Astrocyte (in vitro differentiated cells and primary cell): ENCODE data around the gene VENTX. TPM values are rescaled to one million over a fixed set of nuclear protein-coding genes. Genes with fewer than 3 reads are reported as not detected.

Source experiments
- DNase-seq: peaks from one replicate; pipeline ENCODE4 v3.0.0-alpha.2; 2010; ENCODE audit warnings: low read depth
- FAIRE-seq: peaks from 2 replicates; lab custom pipeline; 2011; peaks lifted over from hg19 to GRCh38; lab: Jason Lieb, UNC
- H2AFZ ChIP-seq: 2 replicates; pipeline ENCODE4 v1.6.0; 2012; ENCODE audit warnings: low read depth, low read length, inconsistent platforms
- H3K27ac ChIP-seq: 2 replicates; pipeline ENCODE4 v1.5.1; 2011; ENCODE audit warnings: low read depth, low read length, inconsistent platforms
- H3K27me3 ChIP-seq: 2 replicates; pipeline ENCODE4 v1.6.0; 2011; ENCODE audit warnings: low read length, inconsistent platforms; ENCODE audit not compliant: insufficient read depth
- H3K36me3 ChIP-seq: 2 replicates; pipeline ENCODE4 v1.5.1; 2011; ENCODE audit warnings: low read length, inconsistent platforms; ENCODE audit not compliant: insufficient read depth
- H3K4me1 ChIP-seq: 2 replicates; pipeline ENCODE4 v1.5.1; 2011; ENCODE audit warnings: low read length, inconsistent platforms; ENCODE audit not compliant: insufficient read depth
- H3K4me2 ChIP-seq: 2 replicates; pipeline ENCODE4 v1.6.0; 2012; ENCODE audit warnings: low read length, inconsistent platforms
- H3K4me3 ChIP-seq: 2 replicates; pipeline ENCODE4 v1.5.1; 2011; ENCODE audit warnings: low read depth, mild to moderate bottlenecking, low read length, inconsistent platforms; ENCODE audit not compliant: insufficient read depth
- H3K79me2 ChIP-seq: 2 replicates; pipeline ENCODE4 v1.6.0; 2012; ENCODE audit warnings: mild to moderate bottlenecking, low read length, inconsistent platforms; ENCODE audit not compliant: insufficient read depth
- H3K9ac ChIP-seq: 2 replicates; pipeline ENCODE4 v1.6.0; 2012; ENCODE audit warnings: mild to moderate bottlenecking, low read length, inconsistent platforms
- H3K9me3 ChIP-seq: 2 replicates; pipeline ENCODE4 v1.5.1; 2012; ENCODE audit warnings: low read depth, mild to moderate bottlenecking, low read length, inconsistent platforms; ENCODE audit not compliant: insufficient read depth
- H4K20me1 ChIP-seq: 2 replicates; pipeline ENCODE4 v1.6.0; 2012; ENCODE audit warnings: low read length, inconsistent platforms; ENCODE audit not compliant: insufficient read depth
- H3K27ac Mint-ChIP-seq: one replicate; pipeline ENCODE4 v1.8.0; 2021; ENCODE audit warnings: mild to moderate bottlenecking, mixed read lengths; ENCODE audit not compliant: unreplicated experiment
- H3K27me3 Mint-ChIP-seq: one replicate; pipeline ENCODE4 v1.8.0; 2021; ENCODE audit warnings: low read depth, mixed read lengths; ENCODE audit not compliant: unreplicated experiment
- H3K36me3 Mint-ChIP-seq: one replicate; pipeline ENCODE4 v1.8.0; 2021; ENCODE audit warnings: low read depth, mixed read lengths; ENCODE audit not compliant: unreplicated experiment
- H3K4me1 Mint-ChIP-seq: one replicate; pipeline ENCODE4 v1.8.0; 2021; ENCODE audit warnings: low read depth, mixed read lengths; ENCODE audit not compliant: unreplicated experiment
- H3K4me3 Mint-ChIP-seq: one replicate; pipeline ENCODE4 v1.8.0; 2021; ENCODE audit warnings: mild to moderate bottlenecking, moderate library complexity, mixed read lengths; ENCODE audit not compliant: unreplicated experiment
- H3K9me3 Mint-ChIP-seq: one replicate; pipeline ENCODE4 v1.8.0; 2021; ENCODE audit warnings: mild to moderate bottlenecking, mixed read lengths; ENCODE audit not compliant: unreplicated experiment
- CTCF ChIP-seq: IDR thresholded peaks from 2 replicates; pipeline ENCODE4 v1.5.1; 2011; ENCODE audit warnings: low read depth, mild to moderate bottlenecking, inconsistent platforms, low read length, moderate library complexity; ENCODE audit not compliant: insufficient read depth
- EZH2 ChIP-seq: IDR thresholded peaks from 2 replicates; pipeline ENCODE4 v1.6.1; 2012; ENCODE audit warnings: mild to moderate bottlenecking, low read length, inconsistent platforms; ENCODE audit not compliant: insufficient read depth
- total RNA-seq: library from RNA; stranded (reverse); gene quantifications from 2 replicates; pipeline ENCODE4 v1.2.1, GENCODE V29; 2021

VENTX gene
- total RNA-seq, 1 donor from 2014 or later: 0.11 TPM

DNA sequence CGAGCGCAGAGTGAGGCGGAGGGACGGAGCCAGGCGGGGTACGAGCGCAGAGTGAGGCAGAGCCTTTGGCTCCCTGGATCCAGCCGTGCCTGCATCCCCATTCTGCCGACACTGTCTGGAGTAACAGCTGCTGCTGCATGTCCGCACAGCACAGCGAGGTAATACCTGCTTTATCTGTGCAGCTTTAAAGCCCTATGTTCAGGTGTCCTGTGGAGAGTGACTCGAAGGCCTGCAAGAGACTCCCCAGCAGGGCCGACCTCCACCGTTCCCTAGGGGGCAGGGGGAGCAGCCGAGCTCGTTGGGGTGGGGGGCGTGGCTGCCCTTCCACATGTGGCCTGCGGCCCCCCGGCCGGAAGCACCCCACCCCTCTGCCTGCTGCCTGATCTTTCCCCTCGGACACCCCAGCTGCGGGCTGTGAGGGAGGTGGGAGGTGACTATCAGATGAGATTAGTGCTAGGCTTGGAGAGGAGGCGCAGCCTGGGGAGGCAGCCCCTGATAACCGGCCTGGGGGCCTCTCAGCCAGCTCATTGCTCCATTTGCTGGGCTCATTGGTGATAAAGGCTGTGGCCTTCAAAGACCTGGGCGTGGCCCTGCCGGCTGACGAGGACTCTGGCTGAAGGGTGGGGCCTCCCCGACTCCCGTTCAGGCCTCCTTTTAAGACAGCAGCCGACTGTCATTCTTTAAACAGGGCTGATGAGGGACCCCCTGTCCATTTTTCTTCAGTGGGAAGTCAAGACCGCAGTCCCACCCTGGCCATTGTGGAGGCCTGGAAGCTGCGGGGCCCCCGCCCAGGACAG is 8.0 kb downstream of the VENTX start:
- Mint-ChIP-seq H3K36me3 (no peaks in the 10 kb centered on the region), H3K9me3 (no peaks in the 10 kb centered on the region), H3K4me1 (no peaks in the 10 kb centered on the region), H3K4me3 (no peak overlapping the region), H3K27me3 (peaks cover 52% of the 10 kb centered on the region), H3K27ac (no peak overlapping the region)
- H3K9me3 ChIP-seq: no peaks in the 10 kb centered on the region
- H3K4me1 ChIP-seq: no peaks in the 10 kb centered on the region
- no peak overlapping the region for H3K9ac ChIP-seq
- no peak overlapping the region for H3K27ac ChIP-seq
- no peaks in the 10 kb centered on the region for H3K79me2 ChIP-seq
- H3K4me3 ChIP-seq: no peak overlapping the region
- peaks cover 18% of the 10 kb centered on the region for H3K27me3 ChIP-seq
- no peak for FAIRE-seq
- no peaks in the 10 kb centered on the region for H4K20me1 ChIP-seq
- no peak overlapping the region for H2AFZ ChIP-seq
- TF ChIP-seq EZH2: no peak
- no peak for TF ChIP-seq CTCF
- H3K4me2 ChIP-seq: no peak overlapping the region
- H3K36me3 ChIP-seq: no peaks in the 10 kb centered on the region
- no peak for DNase-seq

- Histone ChIP-seq H3K9ac (no peak overlapping the region), H3K36me3 (no peaks in the 10 kb centered on the region), H3K9me3 (no peaks in the 10 kb centered on the region), H3K79me2 (no peaks in the 10 kb centered on the region), H3K27me3 (peaks cover 15% of the 10 kb centered on the region), H2AFZ (no peak overlapping the region), H3K4me3 (no peak overlapping the region), H3K4me2 (no peak overlapping the region), H3K27ac (no peak overlapping the region), H4K20me1 (no peaks in the 10 kb centered on the region), H3K4me1 (no peaks in the 10 kb centered on the region)
- Mint-ChIP-seq H3K27me3 (peaks cover 48% of the 10 kb centered on the region), H3K4me3 (no peak overlapping the region), H3K9me3 (no peaks in the 10 kb centered on the region), H3K4me1 (no peaks in the 10 kb centered on the region), H3K27ac (no peak overlapping the region), H3K36me3 (no peaks in the 10 kb centered on the region)
- FAIRE-seq: no peak
- DNase-seq: no peak
- TF ChIP-seq EZH2 (no peak), CTCF (no peak)
These were observed 8.6 kb downstream of the VENTX start for GRCh38 chr10:133246236-133246626.

GRCh38 chr10:133247681-133248333 is 10.2 kb downstream of the VENTX start:
- no peak overlapping the region for H2AFZ ChIP-seq
- no peak overlapping the region for H3K4me2 ChIP-seq
- H3K36me3 ChIP-seq: no peaks in the 10 kb centered on the region
- no peaks in the 10 kb centered on the region for H4K20me1 ChIP-seq
- no peaks in the 10 kb centered on the region for H3K9me3 ChIP-seq
- Mint-ChIP-seq H3K4me1 (no peaks in the 10 kb centered on the region), H3K36me3 (no peaks in the 10 kb centered on the region), H3K4me3 (no peak overlapping the region), H3K27ac (no peak overlapping the region), H3K27me3 (peaks cover 39% of the 10 kb centered on the region), H3K9me3 (no peaks in the 10 kb centered on the region)
- H3K4me1 ChIP-seq: no peaks in the 10 kb centered on the region
- no peaks in the 10 kb centered on the region for H3K79me2 ChIP-seq
- TF ChIP-seq CTCF: no peak
- TF ChIP-seq EZH2: no peak
- peaks cover 9% of the 10 kb centered on the region for H3K27me3 ChIP-seq
- FAIRE-seq: no peak
- no peak overlapping the region for H3K4me3 ChIP-seq
- no peak overlapping the region for H3K9ac ChIP-seq
- H3K27ac ChIP-seq: no peak overlapping the region
- DNase-seq: no peak
